GM04503 (cell line): ENCODE results near the gene CPT1C.

Source experiments
- DNase-seq: peaks from one replicate; pipeline ENCODE4 v3.0.0-alpha.2; 2012; ENCODE audit warnings: low read depth

CPT1C gene

GRCh38 chr19:49682274-49682673, 8.6 kb upstream of the CPT1C start:
- no peak for DNase-seq

- DNase-seq = no peak
Observed at GRCh38 chr19:49683814-49684250, 7.1 kb upstream of the CPT1C start.

DNA sequence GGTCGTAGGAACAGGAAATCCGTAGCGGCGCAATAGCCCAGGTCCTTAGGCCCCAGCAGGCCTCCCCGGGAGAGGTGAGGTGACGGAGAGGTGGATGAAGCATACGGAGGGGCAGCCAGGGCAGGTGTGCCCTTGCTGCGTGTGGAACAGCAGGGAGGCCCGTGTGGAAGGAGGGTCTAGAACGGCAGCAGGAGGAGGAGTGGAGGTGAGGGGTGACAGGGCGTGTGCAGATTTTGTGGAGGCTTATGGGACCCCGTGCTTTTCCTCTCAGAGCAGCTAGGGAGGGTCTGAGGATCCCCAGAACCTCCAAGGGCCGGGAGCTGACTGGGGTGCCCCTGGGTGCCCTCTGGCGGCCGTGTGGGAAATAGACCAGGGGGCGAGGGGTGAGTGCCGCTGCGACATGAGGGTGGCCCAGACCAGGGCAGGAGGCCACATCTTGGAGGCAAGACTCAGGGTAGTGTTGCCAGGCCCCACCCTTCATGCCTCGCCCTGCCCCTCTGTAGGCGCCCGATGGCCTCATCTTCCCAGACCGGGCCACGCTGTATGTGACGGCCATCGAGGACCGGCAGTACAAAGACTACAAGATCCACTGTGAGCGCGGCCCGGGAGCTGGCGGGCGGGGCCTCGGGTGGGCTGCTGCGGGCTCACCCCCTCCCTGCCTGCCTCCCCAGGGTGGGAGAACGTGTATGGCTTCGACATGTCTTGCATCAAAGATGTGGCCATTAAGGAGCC, 6.5 kb upstream of the CPT1C start:
- DNase-seq = no peak

DNA sequence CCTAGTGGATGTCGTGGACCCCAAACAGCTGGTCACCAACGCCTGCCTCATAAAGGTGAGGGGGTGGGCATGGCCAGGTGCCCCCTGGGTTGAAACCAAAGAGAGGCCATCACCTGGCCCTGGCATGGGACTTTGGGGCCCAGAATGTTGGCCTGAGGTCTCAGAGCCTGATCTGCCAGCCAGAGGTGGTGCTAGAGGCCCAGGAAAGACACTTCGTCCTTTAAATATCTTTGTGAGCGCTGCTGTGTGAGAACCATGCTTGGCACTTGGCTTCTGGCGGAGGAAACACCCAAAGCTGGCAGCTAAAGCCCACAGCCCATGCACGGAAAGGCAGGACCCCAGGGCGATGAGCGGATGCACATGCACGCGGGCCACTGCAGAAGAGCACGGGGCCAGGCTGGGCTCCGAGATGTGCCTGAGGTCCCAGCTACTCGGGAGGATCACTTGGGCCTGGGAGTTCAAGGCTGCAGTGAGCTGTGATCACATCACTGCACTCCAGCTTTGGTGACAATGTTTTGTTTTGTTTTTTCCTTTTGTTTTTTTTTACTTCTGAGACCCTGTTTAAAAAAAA, 5.8 kb upstream of the CPT1C start:
- no peak for DNase-seq

- DNase-seq = no peak
Observed at GRCh38 chr19:49685845-49686332, 5.0 kb upstream of the CPT1C start.

GRCh38 chr19:49686503-49687088, 4.3 kb upstream of the CPT1C start:
- no peak for DNase-seq

- no peak for DNase-seq
Observed at GRCh38 chr19:49687150-49687549, 3.8 kb upstream of the CPT1C start.

DNA sequence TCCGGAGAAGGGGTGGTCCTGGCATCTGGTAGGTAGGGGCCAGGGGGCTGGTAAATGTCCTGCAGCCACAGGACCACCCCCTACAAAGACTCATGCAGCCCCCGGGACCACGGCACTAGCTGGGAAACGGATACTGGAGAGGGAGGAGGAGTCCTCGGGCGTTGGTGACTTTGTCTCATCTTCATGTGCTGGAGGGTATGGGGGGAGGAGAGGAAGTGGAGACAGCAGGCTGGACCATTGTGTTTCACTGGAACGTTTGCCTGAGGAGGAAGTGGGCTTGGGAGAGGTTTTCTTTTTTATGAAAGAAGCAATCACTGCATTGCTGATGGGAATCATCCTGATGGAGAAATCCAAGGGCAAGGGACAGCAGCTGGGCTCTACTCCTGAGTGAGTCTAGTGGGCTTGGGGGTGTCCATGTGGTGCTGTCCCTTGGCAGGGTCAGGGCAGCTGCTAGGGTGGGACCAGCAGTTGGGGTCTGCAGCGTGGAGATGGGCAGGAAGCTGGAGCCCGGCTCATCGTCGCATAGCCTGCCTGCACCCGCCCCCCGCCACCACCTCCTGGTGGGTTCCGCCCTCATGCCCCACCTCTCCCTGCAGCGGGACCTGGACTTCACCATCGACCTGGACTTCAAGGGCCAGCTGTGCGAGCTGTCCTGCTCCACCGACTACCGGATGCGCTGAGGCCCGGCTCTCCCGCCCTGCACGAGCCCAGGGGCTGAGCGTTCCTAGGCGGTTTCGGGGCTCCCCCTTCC, 3.2 kb upstream of the CPT1C start:
- DNase-seq = no peak

DNA sequence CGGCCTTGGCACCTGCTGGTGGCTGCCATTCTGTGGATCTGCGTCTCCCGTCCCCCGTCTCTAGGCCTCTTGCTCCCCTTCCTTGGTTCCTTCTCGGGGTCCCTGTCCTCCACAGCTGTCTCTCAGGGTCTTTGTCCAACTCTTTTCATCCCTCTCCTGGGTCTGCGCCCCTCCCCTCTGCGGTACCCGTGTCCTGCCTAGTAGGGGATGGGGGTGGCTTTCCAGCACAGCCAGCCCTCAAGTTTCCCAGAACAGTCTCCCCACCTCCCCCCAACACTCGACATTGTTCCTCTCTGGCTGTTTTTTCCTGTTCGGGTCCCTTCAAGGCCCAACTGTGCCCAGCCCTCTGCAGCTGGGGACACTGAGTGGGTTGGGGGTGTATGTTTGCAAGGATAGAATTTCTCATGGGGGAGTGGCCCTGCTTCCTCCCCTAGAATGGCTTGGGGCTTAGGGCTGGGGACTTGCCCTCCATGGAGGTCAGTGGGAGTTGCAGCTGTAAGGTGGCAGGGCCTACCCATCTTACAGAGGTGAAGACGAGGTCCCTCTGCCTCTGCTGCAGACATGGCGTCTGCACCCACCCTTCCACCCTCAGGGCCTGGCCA, 2.3 kb upstream of the CPT1C start:
- DNase-seq = no peak

GRCh38 chr19:49689133-49690078, 1.5 kb upstream of the CPT1C start, which contains the start of gene ADM5:
ADM5 (plus strand) TSS chr19:49689594; CDS start chr19:49689838, 244 bp downstream.
- DNase-seq = no peak

DNA sequence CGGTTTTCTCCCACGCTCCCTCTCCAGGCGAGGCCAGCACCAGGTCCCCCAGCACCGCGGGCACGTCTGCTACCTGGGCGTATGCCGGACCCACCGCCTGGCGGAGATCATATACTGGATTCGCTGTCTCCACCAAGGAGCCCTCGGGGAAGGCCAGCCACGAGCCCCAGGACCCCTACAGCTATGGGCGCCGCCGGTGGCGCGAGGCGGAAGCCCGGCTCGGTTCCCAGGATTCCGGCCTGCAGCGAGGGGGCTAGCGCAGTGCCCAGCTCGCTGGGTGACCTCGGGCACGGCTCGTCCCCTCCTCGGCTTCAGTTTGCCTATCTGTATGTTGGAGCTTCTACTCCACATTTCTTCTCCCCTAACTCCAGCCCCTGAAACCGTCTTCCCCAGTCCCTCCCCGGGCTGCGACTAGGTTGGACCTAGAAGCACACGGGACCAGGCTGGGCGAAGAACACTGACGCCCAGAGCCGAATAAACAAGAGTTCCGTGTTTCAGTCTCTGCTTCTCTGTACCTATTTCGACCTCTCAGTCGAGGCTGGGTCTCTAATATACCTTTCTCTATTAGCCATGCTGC, 749 bp upstream of the CPT1C start:
- DNase-seq = no peak

DNA sequence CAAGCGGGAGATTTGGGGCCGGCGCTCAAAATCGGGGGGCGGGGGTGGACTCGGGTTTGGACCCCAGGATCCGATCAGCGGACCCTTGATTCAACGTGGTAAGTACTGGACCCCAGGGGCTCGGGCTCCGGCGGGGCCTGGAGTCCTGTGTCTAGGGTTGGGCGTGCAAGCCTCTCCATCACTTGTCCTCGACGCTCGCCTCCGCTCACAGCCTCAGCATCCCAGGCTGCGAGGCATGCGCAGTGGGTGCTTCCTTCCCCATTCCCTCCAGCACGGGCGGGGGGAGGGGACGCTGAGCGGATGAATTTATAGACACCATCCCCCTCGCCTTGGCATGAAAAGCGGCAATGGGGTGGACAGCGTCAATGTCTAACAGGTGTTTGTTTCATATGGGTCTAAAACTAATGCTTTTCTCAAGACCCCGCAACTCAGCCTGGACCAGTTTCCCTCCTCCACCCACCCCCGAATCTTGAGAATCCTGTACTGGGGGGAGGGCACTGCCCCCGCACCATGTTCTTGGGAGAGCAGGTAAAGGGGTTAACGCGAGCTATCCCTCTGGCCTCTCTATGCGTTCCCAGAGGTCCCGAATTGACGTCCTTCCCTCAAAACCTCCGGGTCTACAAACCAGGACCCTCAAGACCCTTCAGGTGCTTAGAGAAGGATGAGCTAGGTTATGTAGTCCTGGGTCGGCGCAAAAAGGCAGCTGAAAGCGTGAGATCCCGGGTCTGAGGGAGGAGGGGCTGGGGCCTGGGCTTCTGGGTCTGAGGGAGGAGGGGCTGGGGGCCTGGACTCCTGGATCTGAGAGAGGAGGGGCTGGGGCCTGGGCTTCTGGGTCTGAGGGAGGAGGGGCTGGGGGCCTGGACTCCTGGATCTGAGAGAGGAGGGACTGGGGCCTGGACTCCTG, 579 bp downstream of the CPT1C start:
- no peak for DNase-seq

DNA sequence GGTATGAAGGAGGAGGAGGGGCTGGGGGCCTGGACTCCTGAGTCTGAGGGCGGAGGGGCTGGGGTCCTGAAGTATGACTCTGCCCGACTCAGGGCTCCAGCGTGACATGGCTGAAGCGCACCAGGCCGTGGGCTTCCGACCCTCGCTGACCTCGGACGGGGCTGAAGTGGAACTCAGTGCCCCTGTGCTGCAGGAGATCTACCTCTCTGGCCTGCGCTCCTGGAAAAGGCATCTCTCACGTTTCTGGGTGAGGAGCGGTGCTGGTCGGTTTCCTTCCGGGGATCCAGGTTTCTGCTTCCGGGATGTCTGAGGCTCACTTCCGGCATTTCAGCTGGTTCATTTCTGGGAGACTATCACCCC, 1.2 kb downstream of the CPT1C start:
- no peak for DNase-seq

DNA sequence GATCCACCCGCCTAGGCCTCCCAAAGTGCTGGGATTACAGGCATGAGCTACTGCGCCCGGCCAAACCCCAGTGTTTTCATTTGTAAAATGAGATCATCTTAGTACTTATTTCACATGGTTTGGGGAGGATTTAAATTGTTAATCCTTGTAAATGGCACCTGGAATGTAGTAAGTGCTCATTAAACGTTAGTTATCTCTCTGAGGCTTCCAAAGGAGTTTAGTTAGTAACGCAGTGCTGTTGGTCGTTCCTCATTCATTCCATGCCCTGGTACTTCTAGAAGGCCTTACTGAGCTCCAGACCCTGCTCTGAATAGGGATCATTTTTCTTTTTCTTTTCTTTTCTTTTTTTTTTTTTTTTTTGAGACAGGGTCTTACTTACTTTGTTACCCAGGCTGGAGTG, 5.2 kb downstream of the CPT1C start:
- no peak for DNase-seq

DNA sequence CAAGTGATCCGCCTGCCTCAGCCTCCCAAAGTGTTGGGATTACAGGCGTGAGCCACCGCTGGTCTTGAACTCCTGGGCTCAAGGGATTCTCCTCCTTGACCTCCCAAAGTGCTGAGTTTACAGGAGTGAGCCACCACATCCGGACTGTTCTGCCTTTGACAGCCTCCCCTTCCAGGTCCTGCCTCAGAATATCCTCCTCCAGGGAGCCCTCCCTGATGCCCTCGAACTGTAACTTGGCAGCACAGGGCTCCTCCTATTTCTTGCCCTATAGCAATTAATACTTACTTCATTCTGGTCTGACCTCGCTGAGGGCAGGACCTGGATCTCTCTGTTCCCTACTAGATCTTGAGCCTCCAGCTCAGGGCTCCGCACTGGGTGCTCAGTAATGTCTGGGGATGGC, 5.9 kb downstream of the CPT1C start:
- DNase-seq = no peak

- DNase-seq = no peak
Observed at GRCh38 chr19:49699364-49699763, 8.4 kb downstream of the CPT1C start.

DNA sequence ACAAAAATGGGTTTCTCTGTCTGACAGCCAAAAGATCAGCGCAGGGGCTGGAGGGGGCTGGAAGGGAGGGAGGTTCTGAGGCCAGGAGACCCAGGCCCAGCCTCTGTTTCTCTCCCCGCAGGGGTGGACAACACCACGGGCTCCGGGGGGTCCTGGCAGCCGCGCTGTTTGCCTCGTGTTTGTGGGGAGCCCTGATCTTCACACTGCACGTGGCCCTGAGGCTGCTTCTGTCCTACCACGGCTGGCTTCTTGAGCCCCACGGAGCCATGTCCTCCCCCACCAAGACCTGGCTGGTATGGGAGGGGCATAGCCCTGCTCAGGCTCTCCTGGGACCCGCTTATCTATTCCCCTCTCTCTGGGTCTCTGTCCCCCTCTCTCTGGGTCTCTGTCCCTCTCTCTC, 9.6 kb downstream of the CPT1C start:
- no peak for DNase-seq

GRCh38 chr19:49701271-49701786, 10.4 kb downstream of the CPT1C start:
- no peak for DNase-seq

GRCh38 chr19:49704888-49705642, 14.1 kb downstream of the CPT1C start:
- no peak for DNase-seq
